Spleen (tissue), 11 donors: ENCODE data around the gene DKK3. TPM values are rescaled to one million over a fixed set of nuclear protein-coding genes. Genes with fewer than 3 reads are reported as not detected.

Source experiments
- DNase-seq: peaks from one replicate; pipeline ENCODE4 v3.0.0-alpha.2; 2020
- H3K27ac ChIP-seq, 8 donors: fragments of 200-600 bp; sonication (generic) in 7 of 8; 1 replicate in 4 of 8; 2 replicates in 4 of 8; pipeline versions ENCODE4 v1.5.0 to v1.8.0; 2016 to 2021; ENCODE audit warnings: inconsistent platforms in 4 of 8, mild to moderate bottlenecking in 4 of 8, moderate library complexity in 1 of 8
- H3K27me3 ChIP-seq, 7 donors: fragments of 200-600 bp; sonication (generic) in 6 of 7; replicated peaks in 1 of 7; 1 replicate in 4 of 7; 2 replicates in 3 of 7; pipeline versions ENCODE4 v1.5.0 to v1.8.0; 2016 to 2021; ENCODE audit warnings: inconsistent platforms in 3 of 7, mild to moderate bottlenecking in 1 of 7
- H3K36me3 ChIP-seq, 6 donors: fragments of 200-600 bp; sonication (generic) in 5 of 6; 1 replicate in 4 of 6; 2 replicates in 2 of 6; pipeline versions ENCODE4 v1.5.0 to v1.8.0; 2016 to 2021; ENCODE audit warnings: inconsistent platforms in 2 of 6
- H3K4me1 ChIP-seq, 6 donors: fragments of 200-600 bp; sonication (generic) in 5 of 6; 1 replicate in 3 of 6; 2 replicates in 3 of 6; pipeline versions ENCODE4 v1.5.0 to v1.8.0; 2016 to 2021; ENCODE audit warnings: inconsistent platforms in 3 of 6
- H3K4me3 ChIP-seq, 8 donors: fragments of 200-600 bp; sonication (generic) in 7 of 8; 1 replicate in 4 of 8; 2 replicates in 4 of 8; pipeline versions ENCODE4 v1.5.0 to v1.8.0; 2016 to 2021; ENCODE audit warnings: inconsistent platforms in 4 of 8, mild to moderate bottlenecking in 4 of 8, moderate library complexity in 2 of 8
- H3K9me3 ChIP-seq, 8 donors: fragments of 200-600 bp; sonication (generic) in 7 of 8; 1 replicate in 4 of 8; 2 replicates in 4 of 8; pipeline versions ENCODE4 v1.5.0 to v1.8.0; 2016 to 2021; ENCODE audit warnings: inconsistent platforms in 4 of 8
- CTCF ChIP-seq, 11 experiments: fragments of 200-600 bp in 7 of 11; fragments of 450-650 bp in 4 of 11; sonication (generic) in 4 of 11; IDR thresholded peaks in 8 of 11; conservative IDR thresholded peaks in 3 of 11; 1 replicate in 7 of 11; 2 replicates in 4 of 11; pipeline versions ENCODE4 v1.4.0 to v1.8.0; 2016 to 2021; ENCODE audit warnings: antibody characterized with exemption in 11 of 11, inconsistent platforms in 4 of 11, mild to moderate bottlenecking in 1 of 11
- POLR2A ChIP-seq, 3 donors: fragments of 450-650 bp; IDR thresholded peaks; one replicate each; pipeline ENCODE4 v1.5.1; 2017; ENCODE audit warnings: antibody characterized with exemption in 3 of 3, mild to moderate bottlenecking in 1 of 3
- POLR2AphosphoS5 ChIP-seq, 3 donors: sonication (generic); formaldehyde crosslinking; IDR thresholded peaks; one replicate each; pipeline ENCODE4 v1.5.1; 2017; ENCODE audit warnings: antibody characterized with exemption in 3 of 3
- WGBS, 5 donors: extraction: QIAGEN DNeasy Blood & Tissue Kit in 3 of 5; methylation state at CpG; one replicate each; pipeline versions ENCODE4 v1.1.5 to v1.1.7; 2013 to 2018; 5-methylcytosine and 5-hydroxymethylcytosine counted together
- intact Hi-C: fragments of 100-400 bp; cut with DNase I; formaldehyde crosslinking; loops from one replicate; pipeline ENCODE4 v1.15.0; 2023; ENCODE audit warnings: low total_unique reads
- polyA plus RNA-seq, 3 donors: library from polyadenylated mRNA; stranded (reverse); fragments of 200-250 nt; gene quantifications; one replicate each; pipeline ENCODE4 v1.2.1, GENCODE V29; 2013
- total RNA-seq, 7 donors: library from RNA; depleted of rRNA in 3 of 7; stranded (reverse); fragments of >200 nt in 3 of 7; fragmentation: NEBNext Ultra II Directional in 4 of 7; extraction: Animal tissue kit (Norgen Biotek cat#: 25700) in 4 of 7; gene quantifications; one replicate each; pipeline versions ENCODE4 v1.1.0 to v1.2.1, GENCODE V29; 2016 to 2021
- donor health status: healthy with polysubstance abuse.
- donor health status: DM: no; HTN: no; CAD: no; lungs with moderate emphysema.
- donor health status: DM: no; HTN: no; CAD: no.
- donor health status: Bipolar disorder and iron deficiency.
- donor health status: healthy.
- donor health status: DM: no; HTN: no; CAD: no.
- donor health status: DM: yes; HTN: yes; CAD: no.

The DKK3 gene
- total and polyA plus RNA-seq, 10 donors: 8.6 to 111 (median 45.9) TPM

- H3K4me3 ChIP-seq: no peak overlapping the region
- H3K4me1 ChIP-seq: peaks cover 0 to 31% (median 3%) of the 10 kb centered on the region in 6 donors
- 73 to 98% (median 94%) methylated on average over 2 of the region's 2 CpGs for WGBS, 5 donors
- TF ChIP-seq CTCF (IDR thresholded peaks at IDR 0.05 in 8 of 11, conservative IDR thresholded peaks at IDR 0.05 in 3 of 11) (no peak), POLR2A (IDR thresholded peaks at IDR 0.05) (no peak), POLR2AphosphoS5 (IDR thresholded peaks at IDR 0.05) (no peak)
- no peak for DNase-seq
- no peaks in the 10 kb centered on the region for H3K9me3 ChIP-seq
- peaks cover 0 to 1% (median 0%) of the 10 kb centered on the region in 7 donors for H3K27me3 ChIP-seq
- H3K27ac ChIP-seq: no peak overlapping the region
- intact Hi-C loops: no loop called here
- no peaks in the 10 kb centered on the region for H3K36me3 ChIP-seq
These were observed 37.9 kb downstream of the DKK3 start for GRCh38 chr11:11970556-11970955.

DNA sequence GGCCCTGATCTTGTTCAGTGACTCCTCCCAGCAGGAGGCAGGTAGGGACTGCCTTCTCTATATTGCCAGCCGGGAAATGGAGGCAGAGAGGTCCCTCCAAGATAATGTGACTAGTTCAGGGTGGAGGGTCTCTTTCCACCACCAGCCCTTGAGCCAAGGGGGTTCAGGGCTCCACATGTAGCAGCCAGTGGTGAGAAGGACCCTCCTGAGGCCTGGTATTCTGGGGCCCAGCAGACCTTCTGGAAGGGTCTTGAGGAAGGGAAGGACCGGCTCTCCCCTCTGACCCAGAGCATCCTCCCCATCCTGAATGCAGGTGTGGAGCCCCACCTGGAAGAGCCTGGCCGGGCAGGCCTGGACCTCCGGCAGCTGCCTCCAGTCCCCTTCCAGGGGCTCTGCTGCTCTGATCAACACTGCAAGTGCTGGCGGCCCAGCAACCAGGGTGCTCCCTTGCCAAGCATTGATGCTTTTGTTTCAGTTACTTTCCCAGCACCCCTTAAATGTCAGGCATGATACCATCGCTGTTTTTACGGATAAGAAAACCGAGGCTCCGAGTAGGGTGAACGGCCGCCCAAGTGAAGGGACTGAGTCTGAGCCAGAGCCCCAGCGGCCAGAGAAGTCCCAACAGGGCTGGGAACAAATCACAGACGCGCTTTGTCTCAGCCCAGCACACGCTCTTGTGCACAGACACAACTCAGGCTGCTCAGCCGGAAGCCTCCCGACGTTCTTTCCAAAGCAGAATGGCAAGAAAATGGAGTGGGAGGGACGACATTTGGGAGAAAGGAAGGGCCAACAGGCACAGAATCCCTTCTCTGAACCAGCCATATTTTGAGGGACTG, 38.8 kb downstream of the DKK3 start:
- 84 to 94% (median 92%) methylated on average over 17 to 19 of the region's 19 CpGs for WGBS, 5 donors
- intact Hi-C loops: no loop called here
- DNase-seq: peak; percentile 52
- Histone ChIP-seq H3K9me3 (no peaks in the 10 kb centered on the region), H3K27me3 (peaks cover 0 to 10% (median 0%) of the 10 kb centered on the region in 7 donors), H3K27ac (no peak overlapping the region), H3K36me3 (no peaks in the 10 kb centered on the region), H3K4me3 (no peak overlapping the region), H3K4me1 (peaks cover 0 to 24% (median 3%) of the 10 kb centered on the region in 6 donors)
- TF ChIP-seq POLR2AphosphoS5 (IDR thresholded peaks at IDR 0.05) (no peak), CTCF (IDR thresholded peaks at IDR 0.05 in 8 of 11, conservative IDR thresholded peaks at IDR 0.05 in 3 of 11) (no peak), POLR2A (IDR thresholded peaks at IDR 0.05) (no peak)

DNA sequence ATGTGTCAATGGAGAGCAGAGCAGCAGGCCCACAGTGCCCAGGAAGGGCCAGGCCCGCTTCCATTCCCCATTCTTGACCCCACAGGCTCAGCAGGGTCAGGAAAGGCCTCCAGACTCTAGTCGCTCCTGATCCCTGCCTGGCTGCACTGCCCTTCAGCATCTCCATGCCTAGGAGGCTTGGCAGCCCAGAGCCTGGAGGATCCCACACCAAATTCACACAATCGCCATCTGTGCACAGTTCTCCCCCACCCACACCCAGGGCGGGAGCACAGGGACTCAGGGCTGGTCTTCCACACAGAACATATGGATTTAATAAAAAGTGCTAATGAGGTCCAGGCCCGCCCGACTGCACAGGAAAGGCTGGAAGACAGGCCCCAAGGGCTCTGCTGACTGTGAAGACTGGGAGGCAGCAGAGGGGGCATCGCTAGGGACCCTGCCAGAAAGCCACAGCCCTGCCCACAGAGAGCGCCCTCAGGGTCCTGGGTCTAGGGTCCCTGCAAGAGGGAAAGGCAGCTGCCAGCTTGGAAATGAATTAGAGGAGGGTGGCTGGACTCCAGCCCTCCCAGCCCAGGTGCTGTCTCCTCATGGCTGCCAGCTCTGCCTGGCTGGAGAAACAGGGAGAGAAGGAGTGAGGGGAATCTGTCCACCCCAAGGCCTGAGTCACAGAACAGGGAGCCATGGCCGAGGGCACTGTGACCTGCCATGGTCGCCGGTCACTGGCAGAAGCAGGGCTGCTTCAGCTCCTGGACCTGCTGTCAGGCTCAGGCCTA, 39.7 kb downstream of the DKK3 start:
- 63 to 89% (median 80%) methylated on average over 10 to 11 of the region's 11 CpGs for WGBS, 5 donors
- DNase-seq: peak; percentile 61
- Histone ChIP-seq H3K9me3 (no peaks in the 10 kb centered on the region), H3K27me3 (peaks cover 0 to 10% (median 0%) of the 10 kb centered on the region in 7 donors), H3K36me3 (no peaks in the 10 kb centered on the region), H3K4me1 (peaks cover 0 to 15% (median 2%) of the 10 kb centered on the region in 6 donors), H3K27ac (no peak overlapping the region), H3K4me3 (no peak overlapping the region)
- no peak for TF ChIP-seq POLR2AphosphoS5 (IDR thresholded peaks at IDR 0.05)
- peak in 1 of 11 experiments; percentile 11 for TF ChIP-seq CTCF (IDR thresholded peaks at IDR 0.05 in 8 of 11, conservative IDR thresholded peaks at IDR 0.05 in 3 of 11)
- intact Hi-C loops: no loop called here
